CD14-positive monocyte (primary cell): ENCODE data around the gene WWOX. TPM values are rescaled to one million over a fixed set of nuclear protein-coding genes. Genes with fewer than 3 reads are reported as not detected.

Experiments
- DNase-seq, 3 donors: peaks; one replicate each; pipeline ENCODE4 v3.0.0-alpha.2; 2011 to 2022
- H2AFZ ChIP-seq: 2 replicates; pipeline ENCODE4 v1.6.0; 2012; ENCODE audit warnings: mild to moderate bottlenecking, low read depth, low read length, inconsistent platforms; ENCODE audit not compliant: insufficient read depth, poor library complexity, severe bottlenecking
- H3K27ac ChIP-seq, 2 donors: 1 replicate in 1 of 2; 2 replicates in 1 of 2; pipeline ENCODE4 v1.5.1; 2012 to 2013; ENCODE audit warnings: low read length in 2 of 2, control low read depth in 1 of 2, inconsistent platforms in 1 of 2, low read depth in 1 of 2, mild to moderate bottlenecking in 1 of 2
- H3K27me3 ChIP-seq, 2 donors: one replicate each; pipeline versions ENCODE4 v1.6.0 to v1.6.1; 2011 to 2013; ENCODE audit warnings: low read length in 2 of 2; ENCODE audit not compliant: control insufficient read depth in 2 of 2, insufficient read depth in 2 of 2
- H3K36me3 ChIP-seq, 2 donors: replicated peaks in 1 of 2; 1 replicate in 1 of 2; 2 replicates in 1 of 2; pipeline versions ENCODE4 v1.5.1 to v1.6.1; 2012 to 2013; ENCODE audit warnings: low read length in 2 of 2, control low read depth in 1 of 2, inconsistent platforms in 1 of 2, mild to moderate bottlenecking in 1 of 2; ENCODE audit not compliant: insufficient read depth in 2 of 2, control insufficient read depth in 1 of 2
- H3K4me1 ChIP-seq, 2 donors: 1 replicate in 1 of 2; 2 replicates in 1 of 2; pipeline versions ENCODE4 v1.5.1 to v1.6.1; 2012 to 2013; ENCODE audit warnings: low read length in 2 of 2, control low read depth in 1 of 2, inconsistent platforms in 1 of 2, mild to moderate bottlenecking in 1 of 2, moderate library complexity in 1 of 2; ENCODE audit not compliant: insufficient read depth in 2 of 2, control insufficient read depth in 1 of 2
- H3K4me2 ChIP-seq: replicated peaks from 2 replicates; pipeline ENCODE3; 2012; ENCODE audit warnings: low read length, moderate library complexity, mild to moderate bottlenecking; ENCODE audit not compliant: poor library complexity, severe bottlenecking; ENCODE audit errors: extremely low read depth
- H3K4me3 ChIP-seq, 3 experiments: fragments of 200-600 bp in 1 of 3; sonication (generic) in 1 of 3; replicated peaks in 1 of 3; 1 replicate in 2 of 3; 2 replicates in 1 of 3; pipeline ENCODE4 v1.5.1; 2011 to 2013; ENCODE audit warnings: low read length in 3 of 3, mild to moderate bottlenecking in 3 of 3, control low read depth in 2 of 3, low read depth in 2 of 3, inconsistent platforms in 1 of 3, moderate library complexity in 1 of 3
- H3K79me2 ChIP-seq: 2 replicates; pipeline ENCODE4 v1.6.0; 2012; ENCODE audit warnings: mild to moderate bottlenecking, control low read depth, inconsistent platforms, low read length, moderate library complexity; ENCODE audit not compliant: insufficient read depth
- H3K9ac ChIP-seq: 2 replicates; pipeline ENCODE4 v1.6.0; 2017; ENCODE audit warnings: low read length, mild to moderate bottlenecking; ENCODE audit not compliant: insufficient read depth, poor library complexity, severe bottlenecking
- H3K9me3 ChIP-seq, 2 donors: replicated peaks in 1 of 2; 1 replicate in 1 of 2; 2 replicates in 1 of 2; pipeline versions ENCODE4 v1.5.1 to v1.6.1; 2012 to 2013; ENCODE audit warnings: low read length in 2 of 2, control low read depth in 1 of 2; ENCODE audit not compliant: control insufficient read depth in 1 of 2, insufficient read depth in 1 of 2
- H4K20me1 ChIP-seq: 2 replicates; pipeline ENCODE4 v1.6.0; 2012; ENCODE audit warnings: mild to moderate bottlenecking, low read length, control low read depth, moderate library complexity; ENCODE audit not compliant: insufficient read depth
- H3K27ac Mint-ChIP-seq, 7 donors: one replicate each; pipeline ENCODE4 v1.8.0; 2020; ENCODE audit warnings: mild to moderate bottlenecking in 7 of 7, mixed read lengths in 7 of 7, moderate library complexity in 6 of 7, inconsistent platforms in 2 of 7
- H3K27me3 Mint-ChIP-seq, 3 donors: one replicate each; pipeline ENCODE4 v1.8.0; 2021 to 2022; ENCODE audit warnings: low read depth in 3 of 3, mild to moderate bottlenecking in 3 of 3, mixed read lengths in 3 of 3, moderate library complexity in 3 of 3, inconsistent platforms in 1 of 3
- H3K36me3 Mint-ChIP-seq, 2 donors: one replicate each; pipeline ENCODE4 v1.8.0; 2020; ENCODE audit warnings: mixed read lengths in 2 of 2, inconsistent platforms in 1 of 2, mild to moderate bottlenecking in 1 of 2
- H3K4me1 Mint-ChIP-seq: one replicate; pipeline ENCODE4 v1.8.0; 2020; ENCODE audit warnings: mild to moderate bottlenecking, mixed read lengths
- H3K4me3 Mint-ChIP-seq, 2 donors: one replicate each; pipeline ENCODE4 v1.8.0; 2020; ENCODE audit warnings: mild to moderate bottlenecking in 2 of 2, mixed read lengths in 2 of 2, moderate library complexity in 1 of 2
- H3K9me3 Mint-ChIP-seq, 7 donors: one replicate each; pipeline ENCODE4 v1.8.0; 2020 to 2022; ENCODE audit warnings: mixed read lengths in 7 of 7, mild to moderate bottlenecking in 6 of 7, moderate library complexity in 6 of 7, inconsistent platforms in 2 of 7
- CTCF ChIP-seq: fragments of 200-600 bp; IDR thresholded peaks from one replicate; pipeline ENCODE4 v1.8.0; 2022; ENCODE audit warnings: antibody characterized with exemption, mild to moderate bottlenecking
- WGBS: methylation state at CpG from one replicate; pipeline ENCODE4 v1.1.5; 2013; ENCODE audit warnings: missing lambda C conversion rate; ENCODE audit not compliant: insufficient coverage; 5-methylcytosine and 5-hydroxymethylcytosine counted together
- intact Hi-C, 2 donors: fragments of 100-400 bp; cut with micrococcal nuclease; formaldehyde crosslinking; loops; one replicate each; pipeline versions ENCODE4 v1.15.0 to v1.15.1; 2023
- polyA plus RNA-seq, 3 donors: library from polyadenylated mRNA; depleted of rRNA in 1 of 3; unstranded in 2 of 3; stranded (reverse) in 1 of 3; fragments of 300-500 nt in 2 of 3; fragments of >200 nt in 1 of 3; fragmentation: Illumina TruSeq in 2 of 3; gene quantifications; 1 replicate in 2 of 3; 2 replicates in 1 of 3; pipeline ENCODE4 v1.2.3, GENCODE V29; 2012 to 2021

Gene WWOX
- polyA plus RNA-seq, 3 donors: 4.0 to 7.0 (median 6.3) TPM

- intact Hi-C loops: no loop called here
- Histone ChIP-seq H3K79me2 (no peaks in the 10 kb centered on the region), H4K20me1 (no peaks in the 10 kb centered on the region), H3K9me3 (no peaks in the 10 kb centered on the region), H2AFZ (no peak overlapping the region), H3K36me3 (no peaks in the 10 kb centered on the region), H3K27me3 (no peaks in the 10 kb centered on the region), H3K9ac (no peak overlapping the region), H3K4me3 (no peak overlapping the region), H3K27ac (no peak overlapping the region), H3K4me1 (no peaks in the 10 kb centered on the region), H3K4me2 (no peak overlapping the region)
- 87% methylated on average over 4 of the region's 9 CpGs for WGBS
- no peak for TF ChIP-seq CTCF
- H3K27me3 Mint-ChIP-seq: peaks cover 0 to 5% (median 2%) of the 10 kb centered on the region in 3 donors
- no peaks in the 10 kb centered on the region for H3K36me3 Mint-ChIP-seq
- H3K4me3 Mint-ChIP-seq: no peak overlapping the region
- H3K4me1 Mint-ChIP-seq: no peaks in the 10 kb centered on the region
- H3K9me3 Mint-ChIP-seq: peaks cover 0 to 3% (median 0%) of the 10 kb centered on the region in 7 donors
- no peak for DNase-seq
- H3K27ac Mint-ChIP-seq: no peak overlapping the region
Observed at GRCh38 chr16:78830599-78830998, 731.1 kb downstream of the WWOX start.

GRCh38 chr16:78832100-78832499 is 732.6 kb downstream of the WWOX start:
- no peak overlapping the region for H3K27ac ChIP-seq
- no peaks in the 10 kb centered on the region for H3K4me1 Mint-ChIP-seq
- no peak overlapping the region for H3K4me3 ChIP-seq
- H3K27ac Mint-ChIP-seq: no peak overlapping the region
- no peaks in the 10 kb centered on the region for H4K20me1 ChIP-seq
- intact Hi-C loops: no loop called here
- H3K36me3 Mint-ChIP-seq: no peaks in the 10 kb centered on the region
- peaks cover 0 to 2% (median 0%) of the 10 kb centered on the region in 7 donors for H3K9me3 Mint-ChIP-seq
- H3K9me3 ChIP-seq: no peaks in the 10 kb centered on the region
- no peak overlapping the region for H3K4me2 ChIP-seq
- H3K27me3 ChIP-seq: no peaks in the 10 kb centered on the region
- no peak overlapping the region for H3K9ac ChIP-seq
- no peak for DNase-seq
- no peaks in the 10 kb centered on the region for H3K79me2 ChIP-seq
- H3K4me3 Mint-ChIP-seq: no peak overlapping the region
- TF ChIP-seq CTCF: no peak
- H3K36me3 ChIP-seq: no peaks in the 10 kb centered on the region
- H2AFZ ChIP-seq: no peak overlapping the region
- no peaks in the 10 kb centered on the region for H3K4me1 ChIP-seq
- WGBS: 88% methylated on average over 1 of the region's 2 CpGs
- peaks cover 0 to 2% (median 2%) of the 10 kb centered on the region in 3 donors for H3K27me3 Mint-ChIP-seq
